HG03571 (cell line): ENCODE data around the gene BLZF1.
"Not testable (repeated sequence)": the region's sequence is repeated elsewhere in the genome, so short reads cannot be mapped to it uniquely, and the experiment has no call there.

ENCODE experiments used
- ATAC-seq: cut with Tn5 transposase; IDR thresholded peaks from one replicate; pipeline ENCODE4 v1.9.1; 2021; ENCODE audit not compliant: unreplicated experiment

The BLZF1 gene, protein sequence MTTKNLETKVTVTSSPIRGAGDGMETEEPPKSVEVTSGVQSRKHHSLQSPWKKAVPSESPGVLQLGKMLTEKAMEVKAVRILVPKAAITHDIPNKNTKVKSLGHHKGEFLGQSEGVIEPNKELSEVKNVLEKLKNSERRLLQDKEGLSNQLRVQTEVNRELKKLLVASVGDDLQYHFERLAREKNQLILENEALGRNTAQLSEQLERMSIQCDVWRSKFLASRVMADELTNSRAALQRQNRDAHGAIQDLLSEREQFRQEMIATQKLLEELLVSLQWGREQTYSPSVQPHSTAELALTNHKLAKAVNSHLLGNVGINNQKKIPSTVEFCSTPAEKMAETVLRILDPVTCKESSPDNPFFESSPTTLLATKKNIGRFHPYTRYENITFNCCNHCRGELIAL

DNA sequence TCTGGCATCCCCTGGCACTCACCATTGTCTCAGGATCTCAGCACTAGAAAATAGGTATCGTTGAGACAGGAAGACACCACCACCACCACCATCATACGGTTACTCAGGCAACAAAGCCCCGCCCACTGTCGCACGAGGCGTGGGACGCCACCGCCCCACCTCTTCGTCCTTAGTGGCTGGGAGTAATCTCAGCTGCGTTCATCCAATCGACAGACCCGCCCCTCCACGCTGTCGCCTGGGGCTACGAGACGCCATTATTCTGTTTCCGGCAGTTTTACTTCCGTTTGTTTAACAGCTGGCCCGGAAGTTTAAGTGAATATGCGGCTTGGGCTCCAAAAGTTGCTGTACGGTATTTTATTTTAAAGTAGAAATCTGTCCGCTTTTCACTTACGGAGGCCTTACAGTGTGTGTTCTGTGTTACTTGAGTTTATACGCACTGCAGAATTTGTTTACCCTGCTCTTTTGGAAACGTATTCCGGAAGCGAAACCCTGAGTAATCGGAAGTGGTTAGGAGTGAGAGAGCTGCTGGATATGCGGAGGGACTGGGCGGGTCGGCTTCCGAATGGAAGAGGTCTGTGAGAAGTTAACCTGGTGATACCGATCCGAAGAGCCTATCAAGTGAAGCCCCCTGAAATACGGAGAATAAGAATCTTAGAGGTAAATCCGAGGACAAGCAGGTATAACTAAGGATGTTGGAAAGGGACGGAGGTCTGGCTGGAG is at the start of gene BLZF1, which contains the start of gene NME7:
TSS of gene BLZF1 (plus strand) at position 510 of the 720 bp plus-strand sequence. CDS start 1,328 bp downstream, outside the sequence.
TSS of gene NME7 (minus strand) at position 112 of the 720 bp plus-strand sequence. CDS start at position 25, 87 bp downstream.
- peak; percentile 96 for ATAC-seq

DNA sequence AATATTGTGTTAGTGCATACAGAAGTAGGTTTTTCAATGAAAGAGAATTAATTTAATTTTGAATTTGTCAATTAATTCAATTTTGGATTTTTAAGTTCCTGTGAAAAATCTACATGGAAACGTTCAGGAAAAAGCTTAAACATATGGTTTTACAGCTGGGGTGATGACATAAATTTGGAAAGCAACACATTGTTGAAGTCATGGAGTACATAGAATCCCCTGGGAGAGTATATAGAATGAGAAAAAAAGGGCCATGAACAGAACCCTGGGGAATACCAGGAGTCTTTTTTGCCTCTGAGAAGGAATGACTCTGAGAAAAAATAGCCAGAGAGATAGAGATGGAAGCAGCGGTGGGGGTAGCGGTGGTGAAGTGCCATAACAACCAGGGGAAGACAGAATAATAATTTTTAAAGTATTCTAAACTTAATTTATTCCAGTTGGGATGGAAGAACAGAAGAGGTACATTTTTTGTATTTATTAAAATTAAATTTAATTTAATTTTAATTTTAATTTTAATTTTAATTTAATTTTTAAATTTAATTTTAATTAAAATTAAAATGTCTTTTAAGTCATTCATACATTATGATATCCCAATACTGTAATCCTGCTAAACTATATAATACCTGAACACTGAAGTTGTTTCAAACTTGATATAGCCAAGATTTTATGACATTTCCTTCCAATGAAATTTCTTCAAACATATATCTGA is 49.3 kb upstream of the BLZF1 start:
- no peak for ATAC-seq

DNA sequence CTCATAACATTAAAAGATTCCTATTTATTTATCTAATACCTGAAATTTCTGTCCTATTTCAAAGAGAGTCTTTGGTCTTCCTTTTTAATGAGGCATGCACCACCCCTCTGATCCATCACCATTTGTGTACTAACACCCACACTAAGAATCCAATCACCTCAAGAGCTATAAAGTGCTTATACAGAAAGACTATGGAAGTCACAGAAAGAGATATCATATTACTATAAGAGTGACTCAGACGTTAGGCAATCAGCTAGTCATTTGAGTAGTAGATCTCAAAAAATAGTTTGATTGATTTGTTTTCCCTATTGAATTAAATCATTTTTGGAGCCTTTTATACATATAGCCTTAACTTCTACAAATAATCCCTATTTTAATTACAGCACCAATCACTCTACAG is 46.5 kb upstream of the BLZF1 start:
- ATAC-seq: no peak

DNA sequence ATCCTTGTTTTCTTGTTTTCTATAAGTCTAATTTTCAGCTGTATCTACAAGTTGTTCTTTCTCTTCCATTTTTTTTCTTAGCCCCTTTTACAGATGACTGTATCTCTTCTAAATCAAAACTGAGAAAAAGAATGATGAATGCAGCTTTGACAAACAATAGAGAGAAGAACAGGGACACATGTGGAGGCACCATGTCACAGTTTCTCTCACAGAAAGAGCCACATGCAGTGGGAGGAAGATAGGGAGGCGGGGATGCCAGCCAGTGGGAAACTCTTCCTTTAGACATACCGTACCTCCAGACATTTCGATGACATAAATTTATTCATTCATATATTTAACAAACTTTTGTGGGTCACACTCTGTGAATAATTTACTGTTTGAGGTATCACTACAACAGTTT is 45.9 kb upstream of the BLZF1 start:
- no peak for ATAC-seq

DNA sequence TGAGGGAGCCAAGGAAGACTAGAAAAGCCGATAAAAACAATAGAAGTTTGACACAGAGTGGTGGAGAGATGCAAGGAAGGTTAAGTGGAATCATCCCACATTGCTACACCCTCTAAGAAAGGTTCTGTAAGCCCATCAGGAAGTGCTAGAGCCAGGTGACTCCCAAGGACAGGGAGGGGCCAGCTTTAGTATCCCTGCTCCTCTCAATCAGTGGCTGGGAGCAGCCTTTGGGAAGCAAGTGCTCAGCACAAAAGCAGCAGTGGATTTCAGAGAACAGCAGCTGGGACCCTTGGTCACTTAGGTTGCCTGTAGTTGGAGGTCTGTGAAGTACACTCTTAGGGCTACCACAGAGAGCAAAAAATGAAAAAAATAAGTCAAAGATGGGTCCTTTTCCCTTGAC is 42.9 kb upstream of the BLZF1 start:
- ATAC-seq: no peak

DNA sequence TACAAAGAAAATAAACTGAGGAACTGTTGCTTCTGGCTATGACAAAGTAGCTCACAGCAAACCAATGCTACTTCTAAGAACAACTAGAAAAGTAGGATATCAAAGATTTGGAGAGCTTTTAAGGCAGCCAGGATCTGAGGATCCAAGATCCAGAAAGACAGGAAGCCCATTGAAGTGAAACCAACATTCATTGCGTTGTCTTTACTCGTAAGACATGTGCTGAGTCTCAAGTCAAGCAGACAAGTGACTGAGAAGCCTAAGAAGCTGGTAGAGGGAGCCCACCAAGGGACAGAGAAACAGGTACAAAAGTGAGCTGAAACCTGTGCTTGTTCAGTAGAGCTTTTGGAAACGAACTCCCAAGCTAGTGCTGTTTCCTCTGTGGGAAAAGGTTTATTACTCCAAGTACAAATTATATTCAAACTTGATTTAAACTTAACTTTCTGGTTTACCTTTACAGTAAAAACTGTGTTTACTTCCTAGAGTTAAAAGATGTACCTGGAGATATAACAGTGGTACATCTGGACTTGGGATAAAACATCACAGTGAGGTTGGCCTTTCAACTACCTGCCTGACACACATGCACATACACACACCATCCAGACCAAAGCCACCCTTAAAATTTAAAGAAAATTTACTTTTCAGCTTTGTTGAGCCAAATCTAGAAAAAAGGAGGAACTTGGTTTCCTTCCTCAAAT is 41.6 kb upstream of the BLZF1 start:
- ATAC-seq: peak; percentile 38

DNA sequence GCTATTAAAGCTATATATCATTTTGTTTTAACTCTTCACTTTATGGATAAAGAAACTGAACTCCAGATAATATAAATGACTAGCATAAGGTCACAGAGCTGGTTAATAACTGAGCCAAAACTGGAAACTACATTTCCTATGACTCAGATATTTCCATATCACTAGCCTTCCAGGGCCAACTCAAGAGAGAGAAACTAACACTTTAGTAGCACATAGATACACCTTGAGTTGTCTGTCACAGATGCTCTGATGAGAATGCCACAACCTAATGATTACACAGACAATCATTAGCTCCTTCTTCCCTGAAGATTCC is 41.1 kb upstream of the BLZF1 start:
- peak; percentile 89 for ATAC-seq

DNA sequence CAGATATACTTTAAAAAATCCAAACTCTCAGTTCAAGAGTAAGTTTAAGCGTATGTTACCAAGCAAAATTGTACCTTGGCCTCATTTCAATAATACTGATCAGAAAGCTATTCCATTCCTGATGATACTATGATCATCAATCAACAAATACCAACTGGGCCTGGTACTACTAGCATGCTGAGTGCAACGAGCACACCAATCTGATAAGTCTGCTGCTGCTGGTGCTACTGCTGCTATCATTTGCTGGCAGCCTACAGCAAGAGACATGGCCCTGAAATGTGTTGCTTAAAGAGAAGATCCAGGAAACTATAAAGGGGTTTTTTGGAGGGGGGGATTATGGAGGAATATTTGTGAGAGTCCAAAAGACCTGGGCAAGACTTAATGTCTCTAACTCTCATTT is 40.1 kb upstream of the BLZF1 start:
- ATAC-seq: no peak

DNA sequence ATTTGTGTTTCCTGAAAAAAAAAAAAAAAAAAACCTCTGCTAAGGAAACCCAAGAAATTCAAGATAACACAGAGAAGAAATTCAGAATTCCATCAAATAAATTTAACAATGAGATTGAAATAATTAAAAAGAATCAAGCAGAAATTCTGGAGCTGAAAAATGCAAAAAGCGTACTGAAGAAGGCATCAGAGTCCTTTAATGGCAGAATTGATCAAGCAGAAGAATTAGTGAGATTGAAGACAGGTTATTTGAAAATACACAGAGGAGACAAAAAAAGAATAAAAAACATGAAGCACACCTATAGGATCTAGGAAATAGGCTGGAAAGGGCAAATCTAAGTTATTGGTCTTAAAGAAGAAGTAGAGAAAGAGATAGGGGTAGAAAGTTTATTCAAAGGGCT is 38.6 kb upstream of the BLZF1 start:
- no peak for ATAC-seq

DNA sequence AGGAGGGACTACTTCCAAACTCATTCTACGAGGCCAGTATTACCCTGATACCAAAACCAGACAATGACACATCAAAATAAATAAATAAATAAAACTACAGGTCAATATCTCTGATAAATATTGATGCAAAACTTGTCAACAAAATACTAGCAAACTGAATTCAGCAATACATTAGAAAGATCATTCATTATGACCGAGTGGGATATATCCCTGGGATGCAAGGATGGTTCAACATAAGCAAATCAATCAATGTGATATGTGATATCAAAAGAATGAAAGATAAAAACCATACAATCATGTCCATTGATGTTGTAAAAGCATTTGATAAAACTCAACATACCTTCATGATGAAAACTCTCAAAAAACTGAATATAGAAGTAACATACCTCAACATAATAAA is 37.1 kb upstream of the BLZF1 start:
- ATAC-seq: no peak

DNA sequence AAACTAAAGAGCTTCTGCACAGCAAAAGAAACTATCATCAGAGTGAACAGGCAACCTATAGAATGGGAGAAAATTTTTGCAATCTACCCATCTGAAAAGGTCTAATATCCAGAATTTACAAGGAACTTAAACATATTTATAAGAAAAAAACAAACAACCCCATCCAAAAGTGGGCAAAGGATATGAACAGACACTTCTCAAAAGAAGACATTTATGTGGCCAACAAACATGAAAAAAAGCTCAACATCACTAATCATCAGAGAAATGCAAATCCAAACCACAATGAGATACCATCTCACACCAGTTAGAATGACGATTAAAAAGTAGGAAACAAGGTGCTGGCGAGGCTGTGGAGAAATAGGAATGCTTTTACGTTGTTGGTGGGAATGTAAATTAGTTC is 33.3 kb upstream of the BLZF1 start:
- ATAC-seq: not testable (repeated sequence)

DNA sequence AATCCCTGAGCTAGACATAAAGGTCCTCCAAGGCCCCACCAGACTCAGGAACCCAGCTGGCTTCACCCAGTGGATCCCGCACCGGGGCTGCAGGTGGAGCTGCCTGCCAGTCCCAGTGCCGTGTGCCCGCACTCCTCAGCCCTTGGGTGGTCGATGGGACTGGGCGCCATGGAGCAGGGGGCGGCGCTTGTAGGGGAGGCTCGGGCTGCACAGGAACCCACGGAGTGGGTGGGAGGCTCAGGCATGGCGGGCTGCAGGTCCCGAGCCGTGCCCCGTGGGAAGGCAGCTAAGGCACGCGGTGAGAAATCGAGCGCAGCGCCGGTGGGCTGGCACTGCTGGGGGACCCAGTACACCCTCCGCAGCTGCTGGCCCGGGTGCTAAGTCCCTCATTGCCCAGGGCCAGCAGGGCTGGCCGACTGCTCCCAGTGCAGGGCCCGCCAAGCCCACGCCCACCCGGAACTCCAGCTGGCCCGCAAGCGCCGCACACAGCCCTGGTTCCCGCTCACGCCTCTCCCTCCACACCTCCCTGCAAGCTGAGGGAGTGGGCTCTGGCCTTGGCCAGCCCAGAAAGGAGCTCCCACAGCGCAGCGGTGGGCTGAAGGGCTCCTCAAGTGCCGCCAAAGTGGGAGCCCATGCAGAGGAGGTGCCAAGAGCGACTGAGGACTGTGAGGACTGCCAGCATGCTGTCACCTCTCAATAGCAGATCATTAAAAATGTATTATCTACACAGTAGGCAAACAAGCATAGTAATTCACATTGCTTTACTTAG is 30.9 kb upstream of the BLZF1 start:
- ATAC-seq: not testable (repeated sequence)

DNA sequence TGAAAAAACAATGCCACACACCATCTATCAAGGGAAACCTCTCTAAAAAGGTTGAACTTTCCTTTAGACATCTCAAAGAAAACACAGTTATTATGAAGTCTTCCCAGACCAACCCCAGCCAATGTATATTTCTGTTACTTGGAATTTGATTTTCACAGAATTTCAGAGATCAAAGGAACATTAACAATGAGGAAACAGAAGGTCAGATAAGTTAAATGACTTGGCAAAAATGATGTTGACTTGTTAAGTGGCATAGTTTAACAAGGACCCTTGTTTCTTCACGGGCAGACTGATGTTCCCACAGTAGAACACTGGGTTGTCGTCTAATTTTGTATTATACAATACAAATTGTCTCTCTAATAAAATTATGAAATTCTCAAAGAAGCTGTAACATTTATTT is 29.4 kb upstream of the BLZF1 start:
- no peak for ATAC-seq

DNA sequence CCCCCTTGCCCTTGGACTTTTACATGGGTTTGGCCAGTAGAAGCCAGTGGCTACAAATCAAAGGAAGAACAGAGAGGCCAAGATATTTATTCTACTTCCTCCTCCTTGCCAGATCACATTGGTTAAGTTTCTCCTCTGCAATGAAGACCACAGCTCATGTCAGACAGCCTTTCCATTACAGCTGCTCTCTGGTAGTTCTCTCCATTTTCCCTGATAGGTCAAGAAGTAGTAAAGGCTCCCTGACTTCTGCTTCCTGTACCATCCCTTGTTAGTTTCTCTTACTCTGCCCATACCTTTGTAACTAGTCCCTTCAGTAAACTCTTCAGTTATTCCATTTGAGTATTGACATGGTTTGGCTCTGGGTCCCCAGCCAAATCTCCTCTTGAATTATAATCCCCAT is 28.2 kb upstream of the BLZF1 start:
- no peak for ATAC-seq

DNA sequence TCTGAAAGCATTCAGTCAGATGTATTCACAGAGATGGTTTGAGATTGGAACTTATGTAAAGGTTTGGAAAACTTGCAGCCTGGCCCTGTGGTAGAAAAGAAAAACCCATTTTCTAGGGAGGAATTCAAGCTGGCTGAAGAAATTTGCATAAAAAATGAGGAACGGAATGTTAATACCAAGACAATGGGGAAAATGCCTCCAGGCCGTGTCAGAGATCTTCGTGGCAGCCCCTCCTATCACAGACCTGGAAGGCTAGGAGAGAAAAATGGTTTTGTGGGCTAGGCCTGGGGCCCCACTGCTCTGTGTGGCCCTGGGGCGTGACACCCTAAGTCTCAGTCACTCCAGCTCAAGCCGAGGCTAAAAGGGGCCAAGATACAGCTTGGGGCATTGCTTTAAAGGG is 27.1 kb upstream of the BLZF1 start:
- ATAC-seq: no peak

DNA sequence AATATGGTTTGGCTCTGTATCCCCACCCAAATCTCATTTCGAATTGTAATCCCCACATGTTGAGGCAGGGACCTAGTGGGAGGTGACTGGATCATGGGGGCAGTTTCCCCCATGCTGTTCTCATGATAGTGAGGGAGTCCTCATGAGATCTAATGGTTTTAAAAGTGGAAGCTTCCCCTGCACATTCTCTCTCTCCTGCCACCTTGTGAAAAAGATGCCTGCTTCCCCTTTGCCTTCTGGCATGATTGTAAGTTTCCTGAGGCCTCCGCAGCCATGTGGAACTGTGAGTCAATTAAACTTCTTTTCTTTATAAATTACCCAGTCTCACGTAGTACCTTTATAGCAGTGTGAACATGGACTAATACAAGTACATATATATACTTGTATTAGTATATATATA is 25.9 kb upstream of the BLZF1 start:
- not testable (repeated sequence) for ATAC-seq

DNA sequence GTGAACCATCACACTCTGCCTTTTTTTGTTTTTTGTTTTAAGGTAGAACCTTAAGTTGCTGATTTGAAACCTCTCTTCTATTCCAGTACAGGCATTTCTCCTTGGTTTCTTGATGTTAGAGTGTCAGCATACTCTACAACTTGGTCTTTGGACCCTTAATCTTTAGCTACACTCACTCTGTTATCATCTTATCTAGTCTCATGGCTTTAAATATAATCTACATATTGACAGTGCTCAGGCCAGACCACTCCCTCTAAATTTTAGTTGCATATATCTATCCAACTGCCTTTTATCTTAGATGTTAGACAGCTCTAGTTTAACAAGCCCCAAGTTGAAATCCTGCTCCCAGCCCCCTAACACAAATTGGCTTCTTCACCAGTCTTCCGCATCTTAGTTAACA is 22.5 kb upstream of the BLZF1 start:
- ATAC-seq: no peak

DNA sequence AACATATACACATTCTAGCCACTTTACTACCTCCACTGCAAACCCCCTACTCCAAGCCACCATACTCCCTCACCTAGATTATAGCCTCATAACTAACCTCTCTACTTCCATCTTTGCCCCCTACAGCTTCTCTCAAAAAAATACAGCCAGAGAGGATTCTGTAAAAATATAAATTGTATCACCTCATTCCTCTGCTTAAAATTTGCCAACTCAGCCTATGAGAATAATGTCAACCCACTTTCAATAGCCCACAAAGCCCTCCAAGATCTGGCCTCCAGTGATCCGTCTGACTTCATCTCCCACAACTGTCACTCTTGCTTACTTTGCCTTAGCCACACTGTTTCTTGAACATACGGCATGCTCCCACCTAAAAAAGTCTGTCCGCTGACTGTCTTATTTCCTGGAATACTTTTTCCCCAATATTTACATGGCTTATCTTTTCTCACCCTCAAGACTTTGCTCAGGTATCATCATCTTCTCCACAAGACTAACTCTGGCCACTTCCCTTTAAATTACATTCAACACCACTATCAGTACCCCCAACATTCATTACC is 21.9 kb upstream of the BLZF1 start:
- ATAC-seq: no peak

DNA sequence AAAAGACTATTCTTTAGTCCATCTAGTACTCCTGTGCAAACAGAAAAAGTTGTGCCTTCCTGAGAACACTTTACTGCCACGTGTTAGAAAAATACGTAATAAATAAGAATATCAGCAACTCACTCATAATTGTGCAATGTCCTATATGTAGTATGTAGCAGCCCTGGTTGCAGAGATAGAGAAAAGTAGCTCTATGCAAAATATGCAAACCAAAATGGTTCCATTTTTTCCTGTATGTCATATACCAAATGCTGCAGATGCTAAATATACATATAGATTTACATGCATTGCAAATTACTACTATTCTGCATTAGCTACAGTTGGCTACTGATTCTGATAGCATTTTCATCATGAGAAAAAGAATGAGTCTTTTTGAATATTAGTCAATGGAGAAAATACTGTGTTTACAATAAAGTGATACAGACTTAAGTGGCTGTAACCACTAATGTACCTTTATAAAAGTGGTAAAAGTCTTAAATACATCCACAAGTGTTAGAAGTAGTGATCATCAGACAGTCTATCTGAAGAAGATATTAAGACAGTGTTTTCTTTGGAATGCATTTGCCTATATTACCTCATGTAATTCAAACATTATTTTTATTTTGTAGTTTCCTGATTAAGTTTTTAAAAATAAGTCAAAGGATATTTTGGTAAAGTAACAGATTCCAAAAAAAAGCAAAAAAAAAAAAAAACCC is 20.2 kb upstream of the BLZF1 start:
- no peak for ATAC-seq
